Ascending aorta (tissue), 2 donors: ENCODE results near the gene ARIH1. TPM values are rescaled to one million over a fixed set of nuclear protein-coding genes. Genes with fewer than 3 reads are reported as not detected.
"Not testable (repeated sequence)": the region's sequence is repeated elsewhere in the genome, so short reads cannot be mapped to it uniquely, and the experiment has no call there.

Experiments
- DNase-seq, 2 donors: peaks; one replicate each; pipeline ENCODE4 v3.0.0-alpha.2; 2019; ENCODE audit warnings: low spot score in 2 of 2
- H3K27ac ChIP-seq, 2 donors: fragments of 200-600 bp; sonication (generic); one replicate each; pipeline ENCODE4 v1.5.1; 2016 to 2017; ENCODE audit warnings: mild to moderate bottlenecking in 1 of 2
- H3K27me3 ChIP-seq: fragments of 200-600 bp; sonication (generic); one replicate; pipeline ENCODE4 v1.5.1; 2017
- H3K36me3 ChIP-seq, 2 donors: fragments of 200-600 bp; sonication (generic); one replicate each; pipeline ENCODE4 v1.5.1; 2016
- H3K4me1 ChIP-seq, 2 donors: fragments of 200-600 bp; sonication (generic); one replicate each; pipeline ENCODE4 v1.5.1; 2016 to 2017; ENCODE audit warnings: mild to moderate bottlenecking in 1 of 2
- H3K4me3 ChIP-seq, 2 donors: fragments of 200-600 bp; sonication (generic); one replicate each; pipeline ENCODE4 v1.5.1; 2016 to 2017; ENCODE audit warnings: mild to moderate bottlenecking in 1 of 2
- H3K9me3 ChIP-seq, 2 donors: fragments of 200-600 bp; sonication (generic); one replicate each; pipeline ENCODE4 v1.5.1; 2016
- intact Hi-C: fragments of 100-400 bp; cut with DNase I; formaldehyde crosslinking; loops from one replicate; pipeline ENCODE4 v1.15.1; 2023
- total RNA-seq: library from RNA; depleted of rRNA; stranded (reverse); fragments of >200 nt; gene quantifications from one replicate; pipeline ENCODE4 v1.1.0, GENCODE V29; 2016
- TF ChIP-seq, protein P1 (sequence below), 3 experiments: fragments of 200-600 bp in 2 of 3; fragments of 450-650 bp in 1 of 3; sonication (generic) in 2 of 3; IDR thresholded peaks; one replicate each; pipeline ENCODE4 v1.5.1; 2016 to 2019; ENCODE audit warnings: antibody characterized with exemption in 3 of 3, mild to moderate bottlenecking in 1 of 3, moderate library complexity in 1 of 3

The ARIH1 gene
- total RNA-seq, 1 donor from 2014 or later = 109 TPM

DNA sequence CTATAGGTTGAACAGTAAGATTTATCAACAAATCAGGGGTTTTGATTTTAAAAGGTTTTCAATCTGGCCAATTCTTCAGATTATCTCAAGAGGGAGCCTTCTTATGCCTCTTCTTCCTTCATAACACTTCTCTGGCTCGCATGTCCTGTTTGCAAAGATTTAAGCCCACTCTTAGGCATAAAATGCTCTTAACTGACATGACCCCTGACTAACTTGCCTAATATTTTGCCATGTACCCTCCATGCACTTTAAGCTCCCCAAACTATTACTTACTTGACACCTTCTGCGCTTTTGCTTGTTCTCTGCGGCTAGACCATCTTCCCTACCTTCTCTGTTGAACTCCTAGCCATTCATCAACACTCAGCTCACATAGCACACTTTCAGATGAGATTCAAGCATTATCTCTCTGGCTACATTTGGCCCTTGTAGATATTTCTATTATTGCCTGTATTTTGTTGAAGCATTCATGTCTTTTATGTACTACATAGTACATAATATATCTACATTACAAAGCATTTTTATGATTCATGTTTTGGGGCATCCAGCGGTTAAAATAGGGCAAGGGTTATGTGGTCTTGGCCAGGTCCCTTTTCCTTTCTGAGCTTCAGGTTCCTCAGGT is 1.0 kb upstream of the ARIH1 start:
- Histone ChIP-seq H3K4me3 (peak overlapping the region; percentile 73 to 100), H3K9me3 (no peaks in the 10 kb centered on the region), H3K27ac (peak overlapping the region; percentile 97 to 100), H3K27me3 (no peaks in the 10 kb centered on the region), H3K4me1 (peaks cover 0 to 33% of the 10 kb centered on the region in 2 donors), H3K36me3 (peaks cover 0 to 9% of the 10 kb centered on the region in 2 donors)
- no peak for DNase-seq
- intact Hi-C loops = loop anchor here (2.0 to 10.0 kb wide), 7 partner anchors 199 to 1618 kb away; partner anchors contain the start of genes ADPGK, BBS4, HIGD2B and LARP6
- TF ChIP-seq, protein P1, sequence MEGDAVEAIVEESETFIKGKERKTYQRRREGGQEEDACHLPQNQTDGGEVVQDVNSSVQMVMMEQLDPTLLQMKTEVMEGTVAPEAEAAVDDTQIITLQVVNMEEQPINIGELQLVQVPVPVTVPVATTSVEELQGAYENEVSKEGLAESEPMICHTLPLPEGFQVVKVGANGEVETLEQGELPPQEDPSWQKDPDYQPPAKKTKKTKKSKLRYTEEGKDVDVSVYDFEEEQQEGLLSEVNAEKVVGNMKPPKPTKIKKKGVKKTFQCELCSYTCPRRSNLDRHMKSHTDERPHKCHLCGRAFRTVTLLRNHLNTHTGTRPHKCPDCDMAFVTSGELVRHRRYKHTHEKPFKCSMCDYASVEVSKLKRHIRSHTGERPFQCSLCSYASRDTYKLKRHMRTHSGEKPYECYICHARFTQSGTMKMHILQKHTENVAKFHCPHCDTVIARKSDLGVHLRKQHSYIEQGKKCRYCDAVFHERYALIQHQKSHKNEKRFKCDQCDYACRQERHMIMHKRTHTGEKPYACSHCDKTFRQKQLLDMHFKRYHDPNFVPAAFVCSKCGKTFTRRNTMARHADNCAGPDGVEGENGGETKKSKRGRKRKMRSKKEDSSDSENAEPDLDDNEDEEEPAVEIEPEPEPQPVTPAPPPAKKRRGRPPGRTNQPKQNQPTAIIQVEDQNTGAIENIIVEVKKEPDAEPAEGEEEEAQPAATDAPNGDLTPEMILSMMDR (IDR thresholded peaks at IDR 0.05) = no peak

DNA sequence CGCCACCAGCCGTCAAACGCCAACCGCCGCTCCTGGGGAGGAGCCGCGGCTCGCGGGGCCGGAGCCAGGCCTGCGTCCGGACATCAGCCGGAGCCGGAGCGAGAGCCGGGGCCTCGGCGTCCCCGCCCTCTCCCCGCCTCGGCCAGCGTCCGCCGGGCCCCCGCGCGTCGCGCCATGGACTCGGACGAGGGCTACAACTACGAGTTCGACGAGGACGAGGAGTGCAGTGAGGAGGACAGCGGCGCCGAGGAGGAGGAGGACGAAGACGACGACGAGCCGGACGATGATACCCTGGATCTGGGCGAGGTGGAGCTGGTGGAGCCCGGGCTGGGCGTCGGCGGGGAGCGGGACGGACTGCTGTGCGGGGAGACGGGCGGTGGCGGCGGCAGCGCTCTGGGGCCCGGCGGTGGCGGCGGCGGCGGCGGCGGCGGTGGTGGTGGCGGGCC is 359 bp downstream of the ARIH1 start:
- DNase-seq = peak in 1 of 2 donors; percentile 69
- Histone ChIP-seq H3K36me3 (peaks cover 1 to 20% of the 10 kb centered on the region in 2 donors), H3K27me3 (no peaks in the 10 kb centered on the region), H3K4me3 (peak overlapping the region; percentile 73 to 100), H3K4me1 (peaks cover 0 to 45% of the 10 kb centered on the region in 2 donors), H3K27ac (peak overlapping the region; percentile 97 to 100), H3K9me3 (no peaks in the 10 kb centered on the region)
- TF ChIP-seq, protein P1 (IDR thresholded peaks at IDR 0.05) = no peak
- intact Hi-C loops = loop anchor here (5.0 to 10.0 kb wide), 6 partner anchors 198 to 1620 kb away; partner anchors contain the start of genes ADPGK, BBS4, HIGD2B and LARP6

DNA sequence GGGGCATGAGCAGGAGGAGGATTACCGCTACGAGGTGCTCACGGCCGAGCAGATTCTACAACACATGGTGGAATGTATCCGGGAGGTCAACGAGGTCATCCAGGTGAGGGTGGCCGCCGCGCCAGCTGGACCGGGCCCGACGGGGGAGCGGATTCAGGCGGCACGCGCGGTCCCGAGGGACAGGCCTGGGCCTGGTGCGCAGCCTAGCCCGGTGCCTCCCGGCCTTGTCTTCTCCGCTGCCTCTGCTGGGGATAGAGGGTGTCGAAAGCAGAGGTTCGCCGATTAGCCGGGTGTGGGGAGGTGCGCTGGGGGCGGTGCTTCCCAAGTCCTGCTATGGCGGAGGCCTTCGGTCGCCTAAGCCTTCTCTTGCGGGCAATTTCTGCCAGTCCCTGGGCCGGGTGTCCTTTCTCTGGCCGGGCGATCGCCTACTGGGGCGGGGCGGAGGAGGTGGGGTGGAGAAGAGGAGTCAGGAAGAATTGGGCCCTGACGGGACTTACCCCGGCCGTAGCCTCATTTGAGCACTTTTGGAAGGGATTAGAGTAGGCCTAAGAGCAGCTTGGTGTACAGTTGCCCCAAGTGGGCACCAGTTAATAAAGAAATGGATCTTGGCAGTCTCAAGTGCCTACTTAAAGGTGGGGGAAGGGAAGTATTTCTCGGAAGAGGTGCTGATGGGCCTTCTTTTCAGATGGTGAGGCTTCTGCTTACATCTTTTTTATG is 940 bp downstream of the ARIH1 start:
- H3K27me3 ChIP-seq = no peaks in the 10 kb centered on the region
- peaks cover 4 to 26% of the 10 kb centered on the region in 2 donors for H3K36me3 ChIP-seq
- peak overlapping the region; percentile 97 to 100 for H3K27ac ChIP-seq
- peak in 1 of 2 donors; percentile 87 for DNase-seq
- H3K9me3 ChIP-seq = no peaks in the 10 kb centered on the region
- intact Hi-C loops = loop anchor here (5.0 to 10.0 kb wide), 6 partner anchors 197 to 1620 kb away; partner anchors contain the start of genes ADPGK, BBS4, HIGD2B and LARP6
- peak overlapping the region; percentile 73 to 100 for H3K4me3 ChIP-seq
- H3K4me1 ChIP-seq = peaks cover 0 to 45% of the 10 kb centered on the region in 2 donors
- TF ChIP-seq, protein P1 (IDR thresholded peaks at IDR 0.05) = no peak

DNA sequence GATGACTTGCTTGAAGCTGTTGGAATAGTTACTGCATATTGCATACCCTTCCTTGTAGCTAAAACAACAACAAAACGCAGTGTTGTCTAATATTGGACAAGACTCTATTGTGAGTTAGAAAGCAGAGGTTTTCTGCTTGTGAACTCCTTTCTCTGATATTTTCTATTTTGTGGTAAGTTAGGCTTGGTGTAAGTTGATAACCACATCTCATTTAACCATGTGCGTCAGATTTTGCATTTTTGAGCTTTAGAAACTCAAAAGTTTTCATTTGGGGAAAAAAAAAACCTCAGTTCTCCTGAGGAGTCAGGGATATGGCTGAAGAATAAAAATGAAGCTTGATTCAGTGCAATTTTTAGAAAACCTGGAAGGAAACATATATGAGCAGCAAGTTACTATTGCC is 1.5 kb downstream of the ARIH1 start:
- Histone ChIP-seq H3K4me1 (peaks cover 0 to 49% of the 10 kb centered on the region in 2 donors), H3K27ac (peak overlapping the region; percentile 97 to 100), H3K27me3 (no peaks in the 10 kb centered on the region), H3K4me3 (peak overlapping the region; percentile 73 to 100), H3K36me3 (peaks cover 4 to 32% of the 10 kb centered on the region in 2 donors), H3K9me3 (no peaks in the 10 kb centered on the region)
- intact Hi-C loops = loop anchor here (10.0 kb wide), 2 partner anchors 309 to 1621 kb away; partner anchors contain the start of genes ADPGK and LARP6
- TF ChIP-seq, protein P1 (IDR thresholded peaks at IDR 0.05) = no peak
- no peak for DNase-seq

DNA sequence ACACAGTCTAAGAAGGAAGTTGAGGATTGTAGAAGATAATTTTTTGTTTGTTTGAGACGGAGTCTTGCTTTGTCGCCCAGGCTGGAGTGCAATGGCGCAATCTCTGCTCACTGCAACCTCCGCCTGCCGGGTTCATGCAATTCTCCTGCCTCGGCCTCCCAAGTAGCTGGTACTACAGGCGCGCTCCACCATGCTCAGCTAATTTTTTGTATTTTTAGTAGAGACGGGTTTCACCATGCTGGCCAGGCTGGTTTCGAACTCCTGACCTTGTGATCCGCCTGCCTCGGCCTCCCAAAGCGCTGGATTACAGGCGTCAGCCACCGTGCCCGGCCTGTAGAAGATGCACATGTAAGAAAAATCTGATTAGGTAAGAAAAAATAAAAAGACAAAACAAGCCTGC is 2.2 kb downstream of the ARIH1 start:
- not testable (repeated sequence) for H3K27me3 ChIP-seq, H3K9me3 ChIP-seq, DNase-seq
- Histone ChIP-seq H3K4me3 (peak overlapping the region; percentile 73 to 100), H3K36me3 (peaks cover 4 to 32% of the 10 kb centered on the region in 2 donors), H3K27ac (peak overlapping the region; percentile 40 to 100), H3K4me1 (peaks cover 0 to 56% of the 10 kb centered on the region in 2 donors)
- intact Hi-C loops = loop anchor here (10.0 kb wide), 2 partner anchors 308 to 1622 kb away; partner anchors contain the start of genes ADPGK and LARP6
